ENCODE measurements around the gene RXRA. TPM values are rescaled to one million over a fixed set of nuclear protein-coding genes. Genes with fewer than 3 reads are reported as not detected.

The RXRA gene
- total RNA-seq, 1 experiment from 2014 or later = 31.6 TPM

DNA sequence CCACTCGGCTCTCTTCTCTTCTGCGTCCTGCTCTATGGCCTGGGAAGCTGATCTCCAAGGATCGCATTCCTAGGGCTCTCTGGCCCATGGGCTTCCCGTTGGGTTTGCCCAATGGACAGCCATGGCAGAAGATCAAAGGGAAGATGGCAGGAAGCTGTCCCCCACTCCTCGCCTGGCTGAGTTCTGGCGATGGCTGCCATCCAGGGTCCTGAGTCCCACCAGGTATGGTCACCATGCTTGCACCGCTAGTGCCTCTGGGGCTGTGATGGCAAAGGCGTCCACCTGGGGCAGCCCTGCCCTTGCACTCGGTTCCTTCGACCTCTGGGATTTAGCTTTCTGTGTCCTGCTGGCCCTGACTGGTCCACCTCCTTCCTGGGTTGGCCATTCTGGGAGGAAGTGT, 156.0 kb downstream of the RXRA start:
- POLR2A ChIA-PET = no interaction called here
- Histone ChIP-seq H3K9me3 (ENCODE audit: control insufficient read depth, insufficient read depth, low read depth, low read length) (no peaks in the 10 kb centered on the region), H3K27me3 (ENCODE audit: control insufficient read depth, insufficient read depth, low read length) (no peaks in the 10 kb centered on the region), H3K4me1 (ENCODE audit: control insufficient read depth, insufficient read depth, low read length) (no peaks in the 10 kb centered on the region), H3K36me3 (ENCODE audit: control insufficient read depth, insufficient read depth, low read length) (no peaks in the 10 kb centered on the region), H3K27ac (ENCODE audit: low read length) (no peak overlapping the region), H3K4me3 (ENCODE audit: low read depth in 2 of 2, low read length in 2 of 2) (no peak overlapping the region)
- BruUV-seq (replicated peaks) = no TSS peak
- TF ChIP-seq, protein P1, sequence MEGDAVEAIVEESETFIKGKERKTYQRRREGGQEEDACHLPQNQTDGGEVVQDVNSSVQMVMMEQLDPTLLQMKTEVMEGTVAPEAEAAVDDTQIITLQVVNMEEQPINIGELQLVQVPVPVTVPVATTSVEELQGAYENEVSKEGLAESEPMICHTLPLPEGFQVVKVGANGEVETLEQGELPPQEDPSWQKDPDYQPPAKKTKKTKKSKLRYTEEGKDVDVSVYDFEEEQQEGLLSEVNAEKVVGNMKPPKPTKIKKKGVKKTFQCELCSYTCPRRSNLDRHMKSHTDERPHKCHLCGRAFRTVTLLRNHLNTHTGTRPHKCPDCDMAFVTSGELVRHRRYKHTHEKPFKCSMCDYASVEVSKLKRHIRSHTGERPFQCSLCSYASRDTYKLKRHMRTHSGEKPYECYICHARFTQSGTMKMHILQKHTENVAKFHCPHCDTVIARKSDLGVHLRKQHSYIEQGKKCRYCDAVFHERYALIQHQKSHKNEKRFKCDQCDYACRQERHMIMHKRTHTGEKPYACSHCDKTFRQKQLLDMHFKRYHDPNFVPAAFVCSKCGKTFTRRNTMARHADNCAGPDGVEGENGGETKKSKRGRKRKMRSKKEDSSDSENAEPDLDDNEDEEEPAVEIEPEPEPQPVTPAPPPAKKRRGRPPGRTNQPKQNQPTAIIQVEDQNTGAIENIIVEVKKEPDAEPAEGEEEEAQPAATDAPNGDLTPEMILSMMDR (IDR thresholded peaks at IDR 0.05) = no peak
- TF ChIP-seq SIN3A (IDR thresholded peaks at IDR 0.05; ENCODE audit: borderline replicate concordance, insufficient read depth, low read depth, low read length) = no peak
- TF ChIP-seq TCF7L2 (IDR thresholded peaks at IDR 0.05; ENCODE audit: low read depth, low read length) = no peak
- TF ChIP-seq, protein P2, sequence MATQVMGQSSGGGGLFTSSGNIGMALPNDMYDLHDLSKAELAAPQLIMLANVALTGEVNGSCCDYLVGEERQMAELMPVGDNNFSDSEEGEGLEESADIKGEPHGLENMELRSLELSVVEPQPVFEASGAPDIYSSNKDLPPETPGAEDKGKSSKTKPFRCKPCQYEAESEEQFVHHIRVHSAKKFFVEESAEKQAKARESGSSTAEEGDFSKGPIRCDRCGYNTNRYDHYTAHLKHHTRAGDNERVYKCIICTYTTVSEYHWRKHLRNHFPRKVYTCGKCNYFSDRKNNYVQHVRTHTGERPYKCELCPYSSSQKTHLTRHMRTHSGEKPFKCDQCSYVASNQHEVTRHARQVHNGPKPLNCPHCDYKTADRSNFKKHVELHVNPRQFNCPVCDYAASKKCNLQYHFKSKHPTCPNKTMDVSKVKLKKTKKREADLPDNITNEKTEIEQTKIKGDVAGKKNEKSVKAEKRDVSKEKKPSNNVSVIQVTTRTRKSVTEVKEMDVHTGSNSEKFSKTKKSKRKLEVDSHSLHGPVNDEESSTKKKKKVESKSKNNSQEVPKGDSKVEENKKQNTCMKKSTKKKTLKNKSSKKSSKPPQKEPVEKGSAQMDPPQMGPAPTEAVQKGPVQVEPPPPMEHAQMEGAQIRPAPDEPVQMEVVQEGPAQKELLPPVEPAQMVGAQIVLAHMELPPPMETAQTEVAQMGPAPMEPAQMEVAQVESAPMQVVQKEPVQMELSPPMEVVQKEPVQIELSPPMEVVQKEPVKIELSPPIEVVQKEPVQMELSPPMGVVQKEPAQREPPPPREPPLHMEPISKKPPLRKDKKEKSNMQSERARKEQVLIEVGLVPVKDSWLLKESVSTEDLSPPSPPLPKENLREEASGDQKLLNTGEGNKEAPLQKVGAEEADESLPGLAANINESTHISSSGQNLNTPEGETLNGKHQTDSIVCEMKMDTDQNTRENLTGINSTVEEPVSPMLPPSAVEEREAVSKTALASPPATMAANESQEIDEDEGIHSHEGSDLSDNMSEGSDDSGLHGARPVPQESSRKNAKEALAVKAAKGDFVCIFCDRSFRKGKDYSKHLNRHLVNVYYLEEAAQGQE (IDR thresholded peaks at IDR 0.05; ENCODE audit: insufficient read depth in 1 of 2, low read depth in 2 of 2, low read length in 1 of 2) = no peak
- no peak for TF ChIP-seq POLR2AphosphoS5 (IDR thresholded peaks at IDR 0.05; ENCODE audit: low read depth, low read length)
- ATAC-seq = no peak
- intact Hi-C loops (cut with micrococcal nuclease; ENCODE audit: unreplicated experiment) (no loop called here), in situ Hi-C loops (cut with HindIII; ENCODE audit: low pct_unique_long_range_greater_than_20kb, low sequenced_read_pairs) (no loop called here)
- CTCF ChIA-PET = no interaction called here
- no peak for DNase-seq (ENCODE audit: low read depth, low spot score)

DNA sequence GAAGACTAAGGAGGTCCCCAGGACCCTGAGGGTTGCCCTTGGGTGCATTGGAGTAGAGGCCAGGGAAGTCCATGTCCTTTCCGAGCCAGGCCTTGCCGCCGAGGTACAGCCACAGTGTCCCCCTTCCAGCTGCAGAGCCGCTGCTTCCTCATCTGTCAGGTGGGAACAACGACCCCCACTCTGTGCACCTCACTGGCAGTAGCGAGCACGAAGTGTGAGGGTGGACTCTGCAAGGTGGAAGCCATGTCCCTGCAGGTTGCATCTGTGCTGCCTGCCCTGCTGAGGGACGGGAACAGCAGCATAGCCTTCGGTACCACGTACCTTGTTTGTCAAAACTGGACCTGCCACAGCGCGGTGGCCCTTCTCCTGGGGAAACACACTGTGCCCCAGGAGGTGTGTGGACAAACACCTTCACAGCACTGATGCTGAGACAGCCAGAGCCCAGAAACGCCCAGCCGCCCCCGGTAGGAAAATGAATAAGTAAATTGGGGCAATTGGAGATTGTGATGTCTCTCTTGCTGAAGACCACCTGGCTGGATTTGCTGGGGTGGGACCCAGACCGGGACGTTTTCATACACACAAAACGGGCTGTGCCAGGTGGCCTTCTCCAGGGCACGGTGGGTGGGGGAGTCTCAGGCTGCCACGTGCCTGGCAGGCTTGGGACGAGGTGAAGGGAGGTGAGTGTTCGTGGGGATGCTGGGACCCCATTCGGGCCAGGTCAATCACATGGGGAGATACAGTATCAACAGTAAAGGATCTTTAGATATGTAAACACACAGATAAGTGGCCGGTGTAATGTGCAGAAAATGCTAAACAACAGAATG, 157.3 kb downstream of the RXRA start:
- DNase-seq (ENCODE audit: low read depth, low spot score) (no peak), ATAC-seq (no peak)
- no peaks in the 10 kb centered on the region for H3K4me1 ChIP-seq (ENCODE audit: control insufficient read depth, insufficient read depth, low read length)
- TF ChIP-seq, protein P1 (IDR thresholded peaks at IDR 0.05) = no peak
- no peak for TF ChIP-seq SIN3A (IDR thresholded peaks at IDR 0.05; ENCODE audit: borderline replicate concordance, insufficient read depth, low read depth, low read length)
- no peak for TF ChIP-seq POLR2AphosphoS5 (IDR thresholded peaks at IDR 0.05; ENCODE audit: low read depth, low read length)
- no peak for TF ChIP-seq TCF7L2 (IDR thresholded peaks at IDR 0.05; ENCODE audit: low read depth, low read length)
- TF ChIP-seq, protein P2 (IDR thresholded peaks at IDR 0.05; ENCODE audit: insufficient read depth in 1 of 2, low read depth in 2 of 2, low read length in 1 of 2) = no peak
- no peak overlapping the region for H3K4me3 ChIP-seq (ENCODE audit: low read depth in 2 of 2, low read length in 2 of 2)
- H3K27ac ChIP-seq (ENCODE audit: low read length) = no peak overlapping the region
- H3K36me3 ChIP-seq (ENCODE audit: control insufficient read depth, insufficient read depth, low read length) = no peaks in the 10 kb centered on the region
- CTCF ChIA-PET = no interaction called here
- no TSS peak for BruUV-seq (replicated peaks)
- intact Hi-C loops (cut with micrococcal nuclease; ENCODE audit: unreplicated experiment) = no loop called here
- in situ Hi-C loops (cut with HindIII; ENCODE audit: low pct_unique_long_range_greater_than_20kb, low sequenced_read_pairs) = no loop called here
- POLR2A ChIA-PET = no interaction called here
- no peaks in the 10 kb centered on the region for H3K9me3 ChIP-seq (ENCODE audit: control insufficient read depth, insufficient read depth, low read depth, low read length)
- H3K27me3 ChIP-seq (ENCODE audit: control insufficient read depth, insufficient read depth, low read length) = no peaks in the 10 kb centered on the region

Measured in Panc1 (cell line).